ENCODE data around the gene ASPN.

GRCh38 chr9:92476962-92477361, 5.3 kb downstream of the ASPN start:
- TF ChIP-seq CTCF (conservative IDR thresholded peaks at IDR 0.05; ENCODE audit: low read length): no peak
- TF ChIP-seq EZH2phosphoT487 (IDR thresholded peaks at IDR 0.05; ENCODE audit: borderline replicate concordance, low read depth, low read length): no peak
